GM12878 (cell line): ENCODE results near the gene PPIL3.

ENCODE experiments used
- BCL11A ChIP-seq: IDR thresholded peaks from 2 replicates; pipeline ENCODE4 v1.6.1; 2011; ENCODE audit warnings: low read depth, low read length
- FOXK2 ChIP-seq: fragments of 450-650 bp; IDR thresholded peaks from 2 replicates; pipeline ENCODE4 v1.6.1; 2017; ENCODE audit warnings: mild to moderate bottlenecking, moderate library complexity
- MYB ChIP-seq: fragments of 150-350 bp; IDR thresholded peaks from 2 replicates; pipeline ENCODE4 v1.6.1; 2014; ENCODE audit warnings: mild to moderate bottlenecking, low read depth, low read length, borderline replicate concordance
- PRDM15 ChIP-seq: fragments of 450-650 bp; formaldehyde crosslinking; IDR thresholded peaks from 2 replicates; pipeline ENCODE4 v1.4.0; 2020; ENCODE audit warnings: mild to moderate bottlenecking, moderate library complexity
- SIX5 ChIP-seq: IDR thresholded peaks from 2 replicates; pipeline ENCODE4 v1.6.1; 2011; ENCODE audit warnings: mild to moderate bottlenecking, low read depth, low read length, moderate library complexity; ENCODE audit not compliant: severe bottlenecking
- ZBTB33 ChIP-seq: fragments of 450-650 bp; IDR thresholded peaks from 2 replicates; pipeline ENCODE4 v1.6.1; 2017; ENCODE audit warnings: mild to moderate bottlenecking
- TF ChIP-seq, protein P1 (sequence below), 3 experiments: IDR thresholded peaks in 2 of 3; conservative IDR thresholded peaks in 1 of 3; 2 replicates each; pipeline ENCODE4 v1.5.1; 2011; ENCODE audit warnings: low read depth in 3 of 3, low read length in 3 of 3, mild to moderate bottlenecking in 3 of 3, control low read depth in 2 of 3, moderate library complexity in 2 of 3, inconsistent platforms in 1 of 3, mixed read lengths in 1 of 3; ENCODE audit not compliant: control insufficient read depth in 2 of 3, insufficient read depth in 1 of 3; ENCODE audit errors: extremely low read depth in 1 of 3
- TF ChIP-seq, protein P2 (sequence below): IDR thresholded peaks from 2 replicates; pipeline ENCODE4 v1.6.1; 2012; ENCODE audit warnings: mild to moderate bottlenecking, low read depth, low read length

DNA sequence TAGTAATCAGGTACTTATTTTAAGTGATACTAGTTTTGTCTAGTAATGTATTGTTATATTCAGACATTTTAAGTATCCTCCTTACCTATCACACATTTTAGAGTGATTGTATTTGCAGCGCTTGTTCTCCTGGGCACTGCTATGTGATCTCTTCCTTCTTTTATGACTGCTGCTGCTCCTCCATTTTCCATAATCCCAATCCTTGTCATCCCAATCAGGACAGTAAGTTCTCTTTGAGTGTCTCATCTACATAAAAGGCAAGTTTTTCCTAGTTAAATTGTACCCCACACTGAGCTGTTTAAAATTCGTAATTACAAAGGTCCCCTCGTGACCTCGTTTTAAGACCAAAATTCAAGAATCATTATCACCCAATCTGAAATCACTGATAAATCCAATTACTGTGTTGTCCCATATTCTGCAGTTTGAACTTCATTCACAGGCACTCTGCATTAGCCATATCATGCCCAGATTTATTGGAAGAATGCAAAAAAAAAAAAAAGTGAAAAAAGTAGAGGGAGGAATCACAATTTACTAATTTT, 27.2 kb downstream of the PPIL3 start:
- TF ChIP-seq FOXK2 (no peak), MYB (no peak), BCL11A (no peak), ZBTB33 (no peak), PRDM15 (no peak), SIX5 (no peak)
- TF ChIP-seq, protein P1, sequence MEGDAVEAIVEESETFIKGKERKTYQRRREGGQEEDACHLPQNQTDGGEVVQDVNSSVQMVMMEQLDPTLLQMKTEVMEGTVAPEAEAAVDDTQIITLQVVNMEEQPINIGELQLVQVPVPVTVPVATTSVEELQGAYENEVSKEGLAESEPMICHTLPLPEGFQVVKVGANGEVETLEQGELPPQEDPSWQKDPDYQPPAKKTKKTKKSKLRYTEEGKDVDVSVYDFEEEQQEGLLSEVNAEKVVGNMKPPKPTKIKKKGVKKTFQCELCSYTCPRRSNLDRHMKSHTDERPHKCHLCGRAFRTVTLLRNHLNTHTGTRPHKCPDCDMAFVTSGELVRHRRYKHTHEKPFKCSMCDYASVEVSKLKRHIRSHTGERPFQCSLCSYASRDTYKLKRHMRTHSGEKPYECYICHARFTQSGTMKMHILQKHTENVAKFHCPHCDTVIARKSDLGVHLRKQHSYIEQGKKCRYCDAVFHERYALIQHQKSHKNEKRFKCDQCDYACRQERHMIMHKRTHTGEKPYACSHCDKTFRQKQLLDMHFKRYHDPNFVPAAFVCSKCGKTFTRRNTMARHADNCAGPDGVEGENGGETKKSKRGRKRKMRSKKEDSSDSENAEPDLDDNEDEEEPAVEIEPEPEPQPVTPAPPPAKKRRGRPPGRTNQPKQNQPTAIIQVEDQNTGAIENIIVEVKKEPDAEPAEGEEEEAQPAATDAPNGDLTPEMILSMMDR (IDR thresholded peaks at IDR 0.05 in 2 of 3, conservative IDR thresholded peaks at IDR 0.05 in 1 of 3; ENCODE audit: control insufficient read depth in 2 of 3, extremely low read depth in 1 of 3, insufficient read depth in 1 of 3, low read depth in 3 of 3, low read length in 3 of 3) = no peak
- TF ChIP-seq, protein P2, sequence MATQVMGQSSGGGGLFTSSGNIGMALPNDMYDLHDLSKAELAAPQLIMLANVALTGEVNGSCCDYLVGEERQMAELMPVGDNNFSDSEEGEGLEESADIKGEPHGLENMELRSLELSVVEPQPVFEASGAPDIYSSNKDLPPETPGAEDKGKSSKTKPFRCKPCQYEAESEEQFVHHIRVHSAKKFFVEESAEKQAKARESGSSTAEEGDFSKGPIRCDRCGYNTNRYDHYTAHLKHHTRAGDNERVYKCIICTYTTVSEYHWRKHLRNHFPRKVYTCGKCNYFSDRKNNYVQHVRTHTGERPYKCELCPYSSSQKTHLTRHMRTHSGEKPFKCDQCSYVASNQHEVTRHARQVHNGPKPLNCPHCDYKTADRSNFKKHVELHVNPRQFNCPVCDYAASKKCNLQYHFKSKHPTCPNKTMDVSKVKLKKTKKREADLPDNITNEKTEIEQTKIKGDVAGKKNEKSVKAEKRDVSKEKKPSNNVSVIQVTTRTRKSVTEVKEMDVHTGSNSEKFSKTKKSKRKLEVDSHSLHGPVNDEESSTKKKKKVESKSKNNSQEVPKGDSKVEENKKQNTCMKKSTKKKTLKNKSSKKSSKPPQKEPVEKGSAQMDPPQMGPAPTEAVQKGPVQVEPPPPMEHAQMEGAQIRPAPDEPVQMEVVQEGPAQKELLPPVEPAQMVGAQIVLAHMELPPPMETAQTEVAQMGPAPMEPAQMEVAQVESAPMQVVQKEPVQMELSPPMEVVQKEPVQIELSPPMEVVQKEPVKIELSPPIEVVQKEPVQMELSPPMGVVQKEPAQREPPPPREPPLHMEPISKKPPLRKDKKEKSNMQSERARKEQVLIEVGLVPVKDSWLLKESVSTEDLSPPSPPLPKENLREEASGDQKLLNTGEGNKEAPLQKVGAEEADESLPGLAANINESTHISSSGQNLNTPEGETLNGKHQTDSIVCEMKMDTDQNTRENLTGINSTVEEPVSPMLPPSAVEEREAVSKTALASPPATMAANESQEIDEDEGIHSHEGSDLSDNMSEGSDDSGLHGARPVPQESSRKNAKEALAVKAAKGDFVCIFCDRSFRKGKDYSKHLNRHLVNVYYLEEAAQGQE = no peak
